ENCODE measurements around the gene TDG.

GRCh38 chr12:103957865-103958388 is 7.7 kb upstream of the TDG start:
- no peak for TF ChIP-seq POLR2A (IDR thresholded peaks at IDR 0.05)
- TF ChIP-seq CTCF (IDR thresholded peaks at IDR 0.05), result no peak
- no peak for TF ChIP-seq EP300 (IDR thresholded peaks at IDR 0.05)

All from upper lobe of left lung (tissue), 4 donors.